K562 treated with DMSO at 1 percent for 48 hours (cell line): ENCODE measurements around the gene EAF1. TPM values are rescaled to one million over a fixed set of nuclear protein-coding genes. Genes with fewer than 3 reads are reported as not detected.

Source experiments
- total RNA-seq: library from RNA; unstranded; fragments of 300-600 nt; gene quantifications from 2 replicates; pipeline ENCODE4 v1.2.3, GENCODE V29; 2022; ENCODE audit warnings: low replicate concordance; ENCODE audit errors: extremely low read depth

EAF1 gene
- total RNA-seq, result not detected in 2 replicates

GRCh38 chr3:15427182-15427880, at the start of gene EAF1, which contains the start of gene METTL6:
EAF1 (plus strand) TSS chr3:15427598; CDS start chr3:15427780, 182 bp downstream.
METTL6 (minus strand) TSS chr3:15427544; CDS start chr3:15426511, 1,033 bp downstream.

Other genes with a start within 250 kb of the EAF1 start
- gene CAPN7, start 221.4 kb upstream of the EAF1 start, total RNA-seq, result not detected in 2 replicates
- gene SH3BP5, start 95.0 kb upstream of the EAF1 start, total RNA-seq, result not detected in 2 replicates
- not detected in 2 replicates for gene METTL6, start 54 bp upstream of the EAF1 start, total RNA-seq
- not detected in 2 replicates for gene COLQ, start 94.1 kb downstream of the EAF1 start, total RNA-seq
- not detected in 2 replicates for gene HACL1, start 174.0 kb downstream of the EAF1 start, total RNA-seq
- gene BTD, start 174.1 kb downstream of the EAF1 start, total RNA-seq, result not detected in 2 replicates